ENCODE data around the gene SH3BP5.

Gene SH3BP5

GRCh38 chr3:15228147-15228546 lies 104.2 kb downstream of the SH3BP5 start:
- TF ChIP-seq MAX (IDR thresholded peaks at IDR 0.05) (no peak), REST (IDR thresholded peaks at IDR 0.05; ENCODE audit: low read depth) (no peak), FOXM1 (IDR thresholded peaks at IDR 0.05; ENCODE audit: borderline replicate concordance, low read depth) (no peak), CREB1 (IDR thresholded peaks at IDR 0.05; ENCODE audit: low read depth) (no peak), EP300 (IDR thresholded peaks at IDR 0.05; ENCODE audit: borderline replicate concordance) (no peak), EGR1 (IDR thresholded peaks at IDR 0.05) (no peak), TAF1 (IDR thresholded peaks at IDR 0.05; ENCODE audit: low read depth) (no peak), TEAD4 (IDR thresholded peaks at IDR 0.05) (no peak), TCF12 (IDR thresholded peaks at IDR 0.05; ENCODE audit: low read depth) (no peak), NFIC (IDR thresholded peaks at IDR 0.05) (no peak)

GRCh38 chr3:15223685-15224572 lies 108.5 kb downstream of the SH3BP5 start:
- no peak for TF ChIP-seq MAX (IDR thresholded peaks at IDR 0.05)
- no peak for TF ChIP-seq TEAD4 (IDR thresholded peaks at IDR 0.05)
- TF ChIP-seq NFIC (IDR thresholded peaks at IDR 0.05), result no peak
- no peak for TF ChIP-seq EP300 (IDR thresholded peaks at IDR 0.05; ENCODE audit: borderline replicate concordance)
- TF ChIP-seq CEBPB (IDR thresholded peaks at IDR 0.05), result no peak
- TF ChIP-seq REST (IDR thresholded peaks at IDR 0.05; ENCODE audit: low read depth), result no peak
- TF ChIP-seq ZBTB7A (IDR thresholded peaks at IDR 0.05; ENCODE audit: low read depth), result no peak
- no peak for TF ChIP-seq EGR1 (IDR thresholded peaks at IDR 0.05)

DNA sequence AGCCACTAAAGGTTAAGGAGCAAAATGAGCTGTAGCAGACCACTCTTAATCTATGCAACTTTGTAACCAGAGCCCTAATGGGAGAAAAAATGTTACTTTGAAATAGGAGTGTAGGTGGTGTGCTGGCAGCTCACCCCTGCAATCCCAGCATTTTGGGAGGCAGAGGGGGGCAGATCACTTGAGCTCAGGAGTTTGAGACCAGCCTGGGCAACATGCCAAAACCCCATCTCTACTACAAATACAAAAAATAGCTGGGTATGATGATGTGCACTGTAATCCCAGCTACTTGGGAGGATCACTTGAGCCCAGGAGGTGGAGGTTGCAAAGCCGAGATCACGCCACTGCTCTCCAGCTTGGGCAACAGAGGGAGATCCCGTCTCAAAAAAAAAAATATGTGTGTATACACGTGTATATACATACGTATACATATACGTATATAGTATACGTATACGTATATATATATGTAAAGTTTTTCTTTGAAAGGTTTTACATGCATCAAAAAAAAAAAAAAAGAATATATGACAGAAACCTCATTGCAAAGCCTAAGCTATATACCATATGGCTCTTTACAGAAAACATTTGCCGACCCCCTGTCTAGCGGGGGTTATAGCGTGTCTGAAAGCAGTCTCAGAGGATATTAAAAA lies 110.7 kb downstream of the SH3BP5 start:
- TF ChIP-seq ZBTB7A (IDR thresholded peaks at IDR 0.05; ENCODE audit: low read depth) (no peak), EP300 (IDR thresholded peaks at IDR 0.05; ENCODE audit: borderline replicate concordance) (no peak), RAD21 (IDR thresholded peaks at IDR 0.05; ENCODE audit: low read depth) (no peak), NFIC (IDR thresholded peaks at IDR 0.05) (no peak), CREB1 (IDR thresholded peaks at IDR 0.05; ENCODE audit: low read depth) (no peak), TAF1 (IDR thresholded peaks at IDR 0.05; ENCODE audit: low read depth) (no peak), MAX (IDR thresholded peaks at IDR 0.05) (no peak), FOXM1 (IDR thresholded peaks at IDR 0.05; ENCODE audit: borderline replicate concordance, low read depth) (no peak), TEAD4 (IDR thresholded peaks at IDR 0.05) (no peak), CEBPB (IDR thresholded peaks at IDR 0.05) (no peak), TCF12 (IDR thresholded peaks at IDR 0.05; ENCODE audit: low read depth) (no peak), EGR1 (IDR thresholded peaks at IDR 0.05) (no peak), YY1 (IDR thresholded peaks at IDR 0.05; ENCODE audit: low read depth) (no peak), REST (IDR thresholded peaks at IDR 0.05; ENCODE audit: low read depth) (no peak)
- TF ChIP-seq, protein P1, sequence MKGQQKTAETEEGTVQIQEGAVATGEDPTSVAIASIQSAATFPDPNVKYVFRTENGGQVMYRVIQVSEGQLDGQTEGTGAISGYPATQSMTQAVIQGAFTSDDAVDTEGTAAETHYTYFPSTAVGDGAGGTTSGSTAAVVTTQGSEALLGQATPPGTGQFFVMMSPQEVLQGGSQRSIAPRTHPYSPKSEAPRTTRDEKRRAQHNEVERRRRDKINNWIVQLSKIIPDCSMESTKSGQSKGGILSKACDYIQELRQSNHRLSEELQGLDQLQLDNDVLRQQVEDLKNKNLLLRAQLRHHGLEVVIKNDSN (IDR thresholded peaks at IDR 0.05), result no peak

- TF ChIP-seq FOXM1 (IDR thresholded peaks at IDR 0.05; ENCODE audit: borderline replicate concordance, low read depth) (no peak), TCF12 (IDR thresholded peaks at IDR 0.05; ENCODE audit: low read depth) (no peak)
Measured at GRCh38 chr3:15220661-15221060, 111.7 kb downstream of the SH3BP5 start.

Measured in Ishikawa (cell line).